H1 (cell line): ENCODE measurements around the gene TCHH. TPM values are rescaled to one million over a fixed set of nuclear protein-coding genes. Genes with fewer than 3 reads are reported as not detected.

ENCODE experiments used
- CTCF ChIA-PET: fragments of 300-600 bp; sonication (Branson Sonifier 250); formaldehyde crosslinking; loops from one replicate; lab custom pipeline; 2021; ENCODE audit not compliant: partially characterized antibody; lab: Charles Lee
- POLR2A ChIA-PET: fragments of 300-600 bp; sonication (Branson Sonifier 250); formaldehyde crosslinking; loops from one replicate; lab custom pipeline; 2021; ENCODE audit warnings: inconsistent platforms; ENCODE audit not compliant: partially characterized antibody; lab: Charles Lee
- DNase-seq, 2 experiments: peaks; one replicate each; pipeline versions ENCODE4 v3.0.0 to v3.0.0-alpha.2; 2010 to 2022; ENCODE audit warnings: low spot score in 2 of 2, low read depth in 1 of 2, mixed read lengths in 1 of 2
- FAIRE-seq: peaks from 2 replicates; lab custom pipeline; 2011; peaks lifted over from hg19 to GRCh38; lab: Jason Lieb, UNC
- H2AFZ ChIP-seq: 2 replicates; pipeline ENCODE4 v1.8.1; 2012; ENCODE audit warnings: low read length, inconsistent platforms
- H2AK5ac ChIP-seq: 2 replicates; pipeline ENCODE4 v1.6.1; 2013; ENCODE audit warnings: low read depth, low read length
- H2BK120ac ChIP-seq: replicated peaks from 2 replicates; pipeline ENCODE3; 2013; ENCODE audit warnings: low read depth, low read length, inconsistent platforms
- H2BK12ac ChIP-seq: 2 replicates; pipeline ENCODE4 v1.6.1; 2013; ENCODE audit warnings: low read depth, low read length
- H2BK15ac ChIP-seq: 2 replicates; pipeline ENCODE4 v1.6.1; 2013; ENCODE audit warnings: low read length
- H2BK20ac ChIP-seq: 2 replicates; pipeline ENCODE4 v1.6.1; 2013; ENCODE audit warnings: low read length
- H2BK5ac ChIP-seq: 2 replicates; pipeline ENCODE4 v1.6.1; 2013; ENCODE audit warnings: low read depth, low read length
- H3K14ac ChIP-seq: 2 replicates; pipeline ENCODE4 v1.6.1; 2013; ENCODE audit warnings: inconsistent platforms; ENCODE audit not compliant: insufficient read length
- H3K18ac ChIP-seq: 2 replicates; pipeline ENCODE4 v1.6.1; 2013; ENCODE audit warnings: low read length; ENCODE audit errors: extremely low read depth
- H3K23ac ChIP-seq: 2 replicates; pipeline ENCODE4 v1.6.1; 2013; ENCODE audit warnings: inconsistent platforms; ENCODE audit not compliant: insufficient read length
- H3K23me2 ChIP-seq: 2 replicates; pipeline ENCODE4 v1.6.1; 2013; ENCODE audit warnings: low read depth, low read length
- H3K27ac ChIP-seq: 2 replicates; pipeline ENCODE4 v1.6.1; 2011; ENCODE audit warnings: low read depth, low read length, inconsistent platforms
- H3K27me3 ChIP-seq, 4 experiments: replicated peaks in 1 of 4; 1 replicate in 1 of 4; 2 replicates in 3 of 4; pipeline versions ENCODE4 v1.6.1 to v1.8.1; 2011 to 2013; ENCODE audit warnings: low read length in 3 of 4, mild to moderate bottlenecking in 3 of 4, inconsistent platforms in 2 of 4, mixed read lengths in 2 of 4, moderate library complexity in 1 of 4; ENCODE audit not compliant: control insufficient read depth in 3 of 4, insufficient read depth in 3 of 4; ENCODE audit errors: extremely low read depth in 1 of 4
- H3K36me3 ChIP-seq, 4 experiments: 2 replicates each; pipeline versions ENCODE4 v1.6.1 to v1.8.1; 2011 to 2013; ENCODE audit warnings: mild to moderate bottlenecking in 4 of 4, low read length in 3 of 4, moderate library complexity in 2 of 4, control low read depth in 1 of 4, inconsistent platforms in 1 of 4; ENCODE audit not compliant: insufficient read depth in 4 of 4, control insufficient read depth in 2 of 4
- H3K4ac ChIP-seq: replicated peaks from 2 replicates; pipeline ENCODE3; 2013; ENCODE audit warnings: low read length, low read depth, mixed read lengths, inconsistent platforms; ENCODE audit not compliant: insufficient read length
- H3K4me1 ChIP-seq, 4 experiments: replicated peaks in 1 of 4; 1 replicate in 1 of 4; 2 replicates in 3 of 4; pipeline versions ENCODE4 v1.6.1 to v1.8.1; 2011 to 2013; ENCODE audit warnings: low read length in 3 of 4, inconsistent platforms in 2 of 4, mixed read lengths in 1 of 4; ENCODE audit not compliant: insufficient read depth in 4 of 4, control insufficient read depth in 3 of 4
- H3K4me2 ChIP-seq, 2 experiments: 2 replicates each; pipeline versions ENCODE4 v1.6.1 to v1.8.1; 2011 to 2013; ENCODE audit warnings: low read depth in 2 of 2, low read length in 2 of 2, control low read depth in 1 of 2, inconsistent platforms in 1 of 2, mild to moderate bottlenecking in 1 of 2; ENCODE audit not compliant: insufficient read depth in 1 of 2
- H3K4me3 ChIP-seq, 4 experiments: fragments of 200-600, 300-600 bp in 1 of 4; sonication (generic), shearing (Covaris generic), sonication (Bioruptor Twin) in 1 of 4; 2 replicates each; pipeline versions ENCODE4 v1.5.1 to v1.8.1; 2011 to 2016; ENCODE audit warnings: low read length in 4 of 4, low read depth in 3 of 4, control low read depth in 2 of 4, inconsistent platforms in 2 of 4, mild to moderate bottlenecking in 2 of 4, mixed read lengths in 1 of 4, moderate library complexity in 1 of 4; ENCODE audit not compliant: insufficient read depth in 2 of 4; ENCODE audit errors: extremely low read depth in 1 of 4
- H3K56ac ChIP-seq: replicated peaks from 2 replicates; pipeline ENCODE3; 2013; ENCODE audit warnings: low read depth, mild to moderate bottlenecking, mixed read lengths, low read length, inconsistent platforms; ENCODE audit not compliant: insufficient read length
- H3K79me1 ChIP-seq: 2 replicates; pipeline ENCODE4 v1.6.1; 2013; ENCODE audit warnings: low read depth, low read length, control low read depth
- H3K79me2 ChIP-seq, 2 experiments: 2 replicates each; pipeline versions ENCODE4 v1.6.1 to v1.8.1; 2012 to 2013; ENCODE audit warnings: low read length in 2 of 2, mild to moderate bottlenecking in 2 of 2, inconsistent platforms in 1 of 2; ENCODE audit not compliant: insufficient read depth in 2 of 2, control insufficient read depth in 1 of 2
- H3K9ac ChIP-seq, 4 experiments: replicated peaks in 1 of 4; 1 replicate in 1 of 4; 2 replicates in 3 of 4; pipeline versions ENCODE4 v1.6.1 to v1.8.1; 2011 to 2013; ENCODE audit warnings: low read depth in 3 of 4, low read length in 3 of 4, control low read depth in 2 of 4, mild to moderate bottlenecking in 2 of 4, moderate library complexity in 2 of 4, inconsistent platforms in 1 of 4; ENCODE audit errors: extremely low read depth in 1 of 4
- H3K9me3 ChIP-seq, 2 experiments: 2 replicates each; pipeline versions ENCODE4 v1.6.1 to v1.8.1; 2012 to 2013; ENCODE audit warnings: mild to moderate bottlenecking in 2 of 2, moderate library complexity in 2 of 2, control low read depth in 1 of 2, inconsistent platforms in 1 of 2, low read depth in 1 of 2, low read length in 1 of 2, mixed read lengths in 1 of 2; ENCODE audit not compliant: insufficient read depth in 2 of 2
- H4K20me1 ChIP-seq, 2 experiments: replicated peaks in 1 of 2; 2 replicates each; pipeline versions ENCODE3 to v1.8.1; 2011 to 2013; ENCODE audit warnings: inconsistent platforms in 2 of 2, low read length in 2 of 2, mild to moderate bottlenecking in 1 of 2; ENCODE audit not compliant: insufficient read depth in 2 of 2, control insufficient read depth in 1 of 2
- H4K5ac ChIP-seq: 2 replicates; pipeline ENCODE4 v1.6.1; 2013; ENCODE audit warnings: low read length, low read depth, mixed read lengths, inconsistent platforms; ENCODE audit not compliant: insufficient read length
- H4K8ac ChIP-seq: 2 replicates; pipeline ENCODE4 v1.8.0; 2013; ENCODE audit warnings: mild to moderate bottlenecking, moderate library complexity, low read length, inconsistent platforms; ENCODE audit not compliant: insufficient read depth; ENCODE audit errors: extremely low read depth
- H4K91ac ChIP-seq: replicated peaks from 2 replicates; pipeline ENCODE3; 2013; ENCODE audit warnings: low read length, mixed read lengths, inconsistent platforms; ENCODE audit not compliant: insufficient read length
- CEBPB ChIP-seq: IDR thresholded peaks from 2 replicates; pipeline ENCODE4 v1.6.1; 2012; ENCODE audit warnings: low read depth, low read length
- EZH2 ChIP-seq: fragments of 200-600 bp; sonication (generic); IDR thresholded peaks from 2 replicates; pipeline ENCODE4 v1.7.1; 2012; ENCODE audit warnings: low read depth, mild to moderate bottlenecking, moderate library complexity, low read length, inconsistent platforms; ENCODE audit not compliant: severe bottlenecking
- JUND ChIP-seq: IDR thresholded peaks from 2 replicates; pipeline ENCODE4 v1.6.1; 2011; ENCODE audit warnings: mild to moderate bottlenecking, improper control_type of control experiment, low read length
- KDM1A ChIP-seq: fragments of 200-600, 300-600 bp; sonication (generic); IDR thresholded peaks from 2 replicates; pipeline ENCODE4 v1.7.1; 2016; ENCODE audit warnings: mild to moderate bottlenecking, low read length, borderline replicate concordance
- POLR2A ChIP-seq, 2 experiments: IDR thresholded peaks; 1 replicate in 1 of 2; 2 replicates in 1 of 2; pipeline ENCODE4 v1.6.1; 2011; ENCODE audit warnings: low read depth in 2 of 2, low read length in 2 of 2, mild to moderate bottlenecking in 2 of 2; ENCODE audit errors: control extremely low read depth in 1 of 2
- RFX5 ChIP-seq: IDR thresholded peaks from 2 replicates; pipeline ENCODE4 v1.6.1; 2011; ENCODE audit warnings: low read depth, low read length, improper control_type of control experiment, borderline replicate concordance
- RXRA ChIP-seq: IDR thresholded peaks from 2 replicates; pipeline ENCODE4 v1.6.1; 2011; ENCODE audit warnings: low read depth, mild to moderate bottlenecking, low read length, moderate library complexity; ENCODE audit not compliant: insufficient read depth
- TCF12 ChIP-seq: IDR thresholded peaks from 2 replicates; pipeline ENCODE4 v1.6.1; 2011; ENCODE audit warnings: low read depth, mild to moderate bottlenecking, low read length
- TEAD4 ChIP-seq: IDR thresholded peaks from 2 replicates; pipeline ENCODE4 v1.6.1; 2012; ENCODE audit warnings: low read depth, low read length, inconsistent platforms, mixed read lengths
- YY1 ChIP-seq: IDR thresholded peaks from 2 replicates; pipeline ENCODE4 v1.6.1; 2011; ENCODE audit warnings: low read depth, mild to moderate bottlenecking, low read length
- WGBS, 2 experiments: shearing (Covaris generic) in 1 of 2; methylation state at CpG; one replicate each; pipeline versions ENCODE4 v1.1.6 to v1.1.7; 2013 to 2015; ENCODE audit warnings: low lambda C conversion rate in 2 of 2, mixed read lengths in 2 of 2, inconsistent platforms in 1 of 2, low coverage in 1 of 2, missing lambda C conversion rate in 1 of 2; ENCODE audit not compliant: insufficient replicate concordance in 2 of 2, insufficient coverage in 1 of 2, insufficient read length in 1 of 2; ENCODE audit errors: extremely low coverage in 1 of 2, missing lambda C conversion rate in 1 of 2; 5-methylcytosine and 5-hydroxymethylcytosine counted together
- polyA plus RNA-seq, 7 experiments: library from polyadenylated mRNA; depleted of rRNA in 3 of 7; stranded (reverse) in 5 of 7; unstranded in 2 of 7; fragments of >200 nt in 5 of 7; fragments of 200-250 nt in 2 of 7; gene quantifications; 1 replicate in 5 of 7; 2 replicates in 1 of 7; 4 replicates in 1 of 7; pipeline versions ENCODE4 v1.2.1 to v1.2.3, GENCODE V29; 2011 to 2013; ENCODE audit warnings: missing spikeins in 2 of 7, mixed read lengths in 2 of 7
- total RNA-seq: library from RNA; stranded (reverse); fragmentation: NEBNext Ultra II Directional; extraction: Animal tissue kit (Norgen Biotek cat#: 25700); gene quantifications from 2 replicates; pipeline ENCODE4 v1.2.1, GENCODE V29; 2021

TCHH gene
- total and polyA plus RNA-seq, 2 of the 8 experiments (the other 6 are each of a cell fraction or from before 2014, with no cell fraction given): 0.02 to 0.07 TPM

- ChIA-PET POLR2A (no interaction called here), CTCF (no interaction called here)
- no peaks in the 10 kb centered on the region for H3K27me3 ChIP-seq
- H3K27ac ChIP-seq: no peak overlapping the region
- H3K36me3 ChIP-seq: no peaks in the 10 kb centered on the region
- H2BK20ac ChIP-seq: no peak overlapping the region
- no peak overlapping the region for H3K4me3 ChIP-seq
- H3K14ac ChIP-seq: no peak overlapping the region
- no peak overlapping the region for H2BK12ac ChIP-seq
- no peaks in the 10 kb centered on the region for H4K20me1 ChIP-seq
- H3K79me2 ChIP-seq: no peaks in the 10 kb centered on the region
- no peak overlapping the region for H3K4ac ChIP-seq
- no peak overlapping the region for H2BK15ac ChIP-seq
- DNase-seq: no peak
- no peak overlapping the region for H2AK5ac ChIP-seq
- no peak overlapping the region for H2BK120ac ChIP-seq
- no peaks in the 10 kb centered on the region for H3K23me2 ChIP-seq
- no peak overlapping the region for H2BK5ac ChIP-seq
- no peak overlapping the region for H3K18ac ChIP-seq
- FAIRE-seq: no peak
- TF ChIP-seq TEAD4 (no peak), YY1 (no peak), TCF12 (no peak), RXRA (no peak), RFX5 (no peak), EZH2 (no peak), POLR2A (IDR thresholded peaks at IDR 0.05; ENCODE audit: control extremely low read depth in 1 of 2, low read depth in 2 of 2, low read length in 2 of 2) (no peak), CEBPB (no peak), KDM1A (no peak), JUND (no peak)
- TF ChIP-seq, all 59 proteins: peak for 0
- no peak overlapping the region for H3K4me2 ChIP-seq
- H4K5ac ChIP-seq: no peak overlapping the region
- H3K79me1 ChIP-seq: no peaks in the 10 kb centered on the region
- H2AFZ ChIP-seq: no peak overlapping the region
- H3K4me1 ChIP-seq: no peaks in the 10 kb centered on the region
- H3K23ac ChIP-seq: no peak overlapping the region
- H4K8ac ChIP-seq: no peak overlapping the region
- peaks cover 46 to 58% of the 10 kb centered on the region in 2 experiments for H3K9me3 ChIP-seq
- no peak overlapping the region for H3K9ac ChIP-seq
- 78% methylated on average over 4 of the region's 4 CpGs; no CpG with 5 or more reads in 1 of the 2 experiments for WGBS, 2 experiments
- H4K91ac ChIP-seq: no peak overlapping the region
- H3K56ac ChIP-seq: no peak overlapping the region
These were observed 30.5 kb upstream of the TCHH start for GRCh38 chr1:152145769-152146168.
